Activated CD4-positive, alpha-beta memory T cell treated with anti-CD3 and anti-CD28 coated beads for 36 hours (primary cell): ENCODE data around the gene CRCP. TPM values are rescaled to one million over a fixed set of nuclear protein-coding genes. Genes with fewer than 3 reads are reported as not detected.
A peak's percentile ranks its signal among the peaks of the same experiment; 100 is the strongest.
"Not testable (repeated sequence)": the region's sequence is repeated elsewhere in the genome, so short reads cannot be mapped to it uniquely, and the experiment has no call there.

Source experiments
- CTCF ChIA-PET: fragments of 350-600 bp; sonication (Branson Sonifier 250); formaldehyde crosslinking; loops from one replicate; lab custom pipeline; 2021; ENCODE audit warnings: antibody characterized with exemption, inconsistent platforms; lab: Charles Lee
- POLR2A ChIA-PET: fragments of 350-600 bp; sonication (Branson Sonifier 250); formaldehyde crosslinking; loops from one replicate; lab custom pipeline; 2021; ENCODE audit warnings: antibody characterized with exemption; lab: Charles Lee
- DNase-seq: peaks from one replicate; pipeline ENCODE4 v3.0.0-alpha.2; 2020
- H3K27ac Mint-ChIP-seq: one replicate; pipeline ENCODE4 v1.8.0; 2021; ENCODE audit warnings: mixed read lengths
- H3K27me3 Mint-ChIP-seq: one replicate; pipeline ENCODE4 v1.8.0; 2021; ENCODE audit warnings: mixed read lengths
- H3K36me3 Mint-ChIP-seq: one replicate; pipeline ENCODE4 v1.8.0; 2021; ENCODE audit warnings: mixed read lengths
- H3K4me1 Mint-ChIP-seq: one replicate; pipeline ENCODE4 v1.8.0; 2021; ENCODE audit warnings: low read depth, mixed read lengths
- H3K4me3 Mint-ChIP-seq: one replicate; pipeline ENCODE4 v1.8.0; 2021; ENCODE audit warnings: mild to moderate bottlenecking, mixed read lengths
- H3K9me3 Mint-ChIP-seq: one replicate; pipeline ENCODE4 v1.8.0; 2021; ENCODE audit warnings: mixed read lengths
- intact Hi-C: fragments of 100-400 bp; cut with micrococcal nuclease; formaldehyde crosslinking; loops from one replicate; pipeline ENCODE4 v1.15.1; 2023
- total RNA-seq, 2 experiments: library from RNA; stranded (reverse); gene quantifications; one replicate each; pipeline ENCODE4 v1.2.3, GENCODE V29; 2021

Gene CRCP
- total RNA-seq, 2 experiments from 2014 or later = 19.3 to 19.6 TPM

GRCh38 chr7:66088861-66089838, 25.5 kb upstream of the CRCP start:
- Mint-ChIP-seq H3K4me3 (no peak overlapping the region), H3K27ac (no peak overlapping the region), H3K9me3 (no peaks in the 10 kb centered on the region), H3K36me3 (no peaks in the 10 kb centered on the region), H3K4me1 (no peaks in the 10 kb centered on the region), H3K27me3 (no peaks in the 10 kb centered on the region)
- intact Hi-C loops = no loop called here
- ChIA-PET POLR2A (no interaction called here), CTCF (no interaction called here)
- no peak for DNase-seq

- Mint-ChIP-seq H3K4me3 (no peak overlapping the region), H3K4me1 (no peaks in the 10 kb centered on the region), H3K36me3 (no peaks in the 10 kb centered on the region), H3K9me3 (no peaks in the 10 kb centered on the region), H3K27ac (no peak overlapping the region), H3K27me3 (no peaks in the 10 kb centered on the region)
- POLR2A ChIA-PET = no interaction called here
- DNase-seq = no peak
- intact Hi-C loops = no loop called here
- CTCF ChIA-PET = no interaction called here
Observed at GRCh38 chr7:66092654-66093053, 22.0 kb upstream of the CRCP start.

- no peak for DNase-seq
- Mint-ChIP-seq H3K27ac (no peak overlapping the region), H3K4me3 (no peak overlapping the region), H3K36me3 (no peaks in the 10 kb centered on the region), H3K4me1 (peaks cover 6% of the 10 kb centered on the region), H3K27me3 (no peaks in the 10 kb centered on the region), H3K9me3 (no peaks in the 10 kb centered on the region)
- ChIA-PET POLR2A (no interaction called here), CTCF (no interaction called here)
- intact Hi-C loops = no loop called here
Observed at GRCh38 chr7:66095010-66095409, 19.6 kb upstream of the CRCP start.

DNA sequence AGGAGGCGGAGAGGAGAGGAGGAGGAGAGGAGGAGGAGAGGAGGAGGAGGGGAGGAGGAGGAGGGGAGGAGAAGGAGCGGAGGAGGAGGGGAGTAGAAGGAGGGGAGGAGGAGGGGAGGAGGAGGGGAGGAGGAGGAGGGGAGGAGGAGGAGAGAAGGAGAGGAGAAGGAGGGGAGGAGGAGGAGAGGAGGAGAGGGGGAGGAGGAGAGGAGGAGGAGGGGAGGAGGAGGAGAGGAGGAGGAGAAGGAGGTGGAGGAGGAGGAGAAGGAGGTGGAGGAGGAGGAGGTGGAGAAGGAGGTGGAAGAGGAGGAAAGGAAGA, 15.5 kb upstream of the CRCP start:
- intact Hi-C loops = no loop called here

DNA sequence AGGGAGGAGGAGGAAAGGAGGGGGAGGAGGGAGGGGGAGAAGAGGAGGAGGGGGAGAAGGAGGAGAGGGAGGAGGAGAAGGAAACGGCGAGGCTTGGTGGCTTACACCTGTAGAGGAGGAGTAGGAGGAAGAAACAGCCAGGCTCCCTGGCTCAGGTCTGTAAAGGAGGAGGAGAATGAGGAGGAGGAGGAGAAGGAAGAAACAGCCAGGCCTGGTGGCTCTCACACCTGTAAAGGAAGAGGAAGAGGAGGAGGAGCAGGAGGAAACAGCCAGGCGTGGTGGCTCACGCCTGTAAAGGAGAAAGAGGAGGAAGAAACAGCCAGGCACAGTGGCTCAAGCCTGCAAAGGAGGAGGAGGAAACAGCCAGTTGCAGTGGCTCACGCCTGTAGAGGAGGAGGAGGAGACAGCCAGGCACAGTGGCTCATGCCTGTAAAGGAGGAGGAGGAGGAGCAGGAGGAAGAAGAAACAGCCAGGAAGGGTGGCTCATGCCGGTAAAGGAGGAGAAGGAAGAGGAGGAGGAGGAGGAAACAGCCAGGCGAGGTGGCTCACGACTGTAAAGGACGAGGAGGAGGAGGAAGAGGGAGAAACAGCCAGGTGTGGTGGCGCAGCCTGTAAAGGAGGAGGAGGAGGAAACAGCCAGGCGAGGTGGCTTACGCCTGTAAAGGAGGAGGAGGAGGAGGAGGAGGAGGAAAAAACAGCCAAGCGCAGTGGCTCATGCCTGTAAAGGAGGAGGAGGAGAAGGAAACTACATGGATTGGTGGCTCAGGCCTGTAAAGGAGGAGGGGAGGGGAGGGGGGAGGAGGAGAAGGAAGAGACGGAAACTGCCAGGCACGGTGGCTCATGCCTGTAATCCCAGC, 14.9 kb upstream of the CRCP start:
- Mint-ChIP-seq H3K9me3 (no peaks in the 10 kb centered on the region), H3K4me3 (peak overlapping the region; percentile 65), H3K27ac (peak overlapping the region; percentile 79), H3K27me3 (no peaks in the 10 kb centered on the region), H3K4me1 (peaks cover 11% of the 10 kb centered on the region), H3K36me3 (no peaks in the 10 kb centered on the region)
- peak; percentile 53 for DNase-seq
- intact Hi-C loops = loop anchor here (2.0 kb wide), 1 partner anchor 15 kb away; the partner anchor contains the start of gene CRCP
- CTCF ChIA-PET = no interaction called here
- POLR2A ChIA-PET = interaction anchor here (0.7 kb wide), 1 partner anchor 15 kb away, joined by 3 read pairs; the partner anchor contains the start of gene CRCP

More for the DNA sequence above, 15.5 kb upstream of the CRCP start:
- Mint-ChIP-seq H3K4me1 (peaks cover 11% of the 10 kb centered on the region), H3K27me3 (no peaks in the 10 kb centered on the region), H3K36me3 (no peaks in the 10 kb centered on the region), H3K4me3 (no peak overlapping the region), H3K27ac (no peak overlapping the region), H3K9me3 (no peaks in the 10 kb centered on the region)
- ChIA-PET POLR2A (no interaction called here), CTCF (no interaction called here)
- no peak for DNase-seq

DNA sequence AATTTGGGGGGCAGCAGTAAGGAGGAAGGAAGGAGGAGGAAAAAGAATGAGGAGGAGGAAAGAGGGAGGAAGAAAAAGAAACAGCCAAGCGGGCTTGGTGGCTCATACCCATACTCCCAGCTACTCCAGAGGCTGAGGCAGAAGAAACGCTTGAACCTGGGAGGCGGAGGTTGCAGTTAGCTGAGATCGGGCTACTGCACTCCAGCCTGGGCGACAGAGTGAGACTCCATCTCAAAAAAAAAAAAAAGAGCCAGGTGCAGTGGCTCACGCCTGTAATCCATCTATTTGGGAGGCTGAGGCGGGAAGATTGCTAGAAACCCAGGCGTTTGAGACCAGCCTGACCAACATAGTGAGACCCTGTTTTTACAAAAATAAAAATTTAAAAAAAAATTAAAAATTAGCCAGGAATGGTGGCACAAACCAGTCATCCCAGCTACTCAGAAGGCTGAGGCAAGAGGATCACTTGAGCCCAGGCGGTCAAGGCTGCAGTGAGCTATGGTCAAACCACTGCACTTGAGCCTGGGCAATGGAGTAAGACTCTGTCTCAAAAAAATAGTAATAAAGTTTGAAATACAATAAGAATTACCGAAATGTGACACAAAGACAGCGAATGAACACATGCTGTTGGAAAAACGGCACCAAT, 14.1 kb upstream of the CRCP start:
- no peaks in the 10 kb centered on the region for H3K27me3 Mint-ChIP-seq
- peak overlapping the region; percentile 79 for H3K27ac Mint-ChIP-seq
- H3K9me3 Mint-ChIP-seq = no peaks in the 10 kb centered on the region
- peaks cover 11% of the 10 kb centered on the region for H3K4me1 Mint-ChIP-seq
- H3K36me3 Mint-ChIP-seq = no peaks in the 10 kb centered on the region
- intact Hi-C loops = loop anchor here (2.0 kb wide), 1 partner anchor 14 kb away; the partner anchor contains the start of gene CRCP
- no peak for DNase-seq
- POLR2A ChIA-PET = interaction anchor here (0.7 kb wide), 1 partner anchor 14 kb away, joined by 3 read pairs; the partner anchor contains the start of gene CRCP
- peak overlapping the region; percentile 65 for H3K4me3 Mint-ChIP-seq
- CTCF ChIA-PET = no interaction called here

- DNase-seq, POLR2A ChIA-PET, H3K27ac Mint-ChIP-seq, intact Hi-C loops, H3K4me3 Mint-ChIP-seq, H3K9me3 Mint-ChIP-seq, H3K36me3 Mint-ChIP-seq, CTCF ChIA-PET, H3K27me3 Mint-ChIP-seq: not testable (repeated sequence)
- H3K4me1 Mint-ChIP-seq = peaks cover 11% of the 10 kb centered on the region
Observed at GRCh38 chr7:66102168-66102567, 12.5 kb upstream of the CRCP start.

DNA sequence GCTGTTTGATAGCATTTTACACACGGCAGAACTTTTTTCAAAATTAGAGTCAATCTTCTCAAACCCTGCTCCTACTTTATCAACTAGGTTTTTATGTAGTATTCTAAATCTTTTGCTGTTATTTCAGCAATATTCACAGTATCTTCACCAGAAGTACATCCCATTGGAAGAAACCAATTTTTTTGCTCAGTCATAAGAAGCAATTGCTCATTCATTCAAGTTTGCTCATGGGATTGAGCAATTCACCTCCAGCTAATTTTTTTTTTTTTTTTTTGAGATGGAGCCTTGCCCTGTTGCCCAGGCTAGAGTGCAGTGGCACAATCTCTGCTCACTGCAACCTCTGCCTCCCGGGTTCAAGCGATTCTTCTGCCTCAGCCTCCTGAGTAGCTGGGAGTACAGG, 10.7 kb upstream of the CRCP start:
- H3K36me3 Mint-ChIP-seq, CTCF ChIA-PET: not testable (repeated sequence)
- peaks cover 11% of the 10 kb centered on the region for H3K4me1 Mint-ChIP-seq

DNA sequence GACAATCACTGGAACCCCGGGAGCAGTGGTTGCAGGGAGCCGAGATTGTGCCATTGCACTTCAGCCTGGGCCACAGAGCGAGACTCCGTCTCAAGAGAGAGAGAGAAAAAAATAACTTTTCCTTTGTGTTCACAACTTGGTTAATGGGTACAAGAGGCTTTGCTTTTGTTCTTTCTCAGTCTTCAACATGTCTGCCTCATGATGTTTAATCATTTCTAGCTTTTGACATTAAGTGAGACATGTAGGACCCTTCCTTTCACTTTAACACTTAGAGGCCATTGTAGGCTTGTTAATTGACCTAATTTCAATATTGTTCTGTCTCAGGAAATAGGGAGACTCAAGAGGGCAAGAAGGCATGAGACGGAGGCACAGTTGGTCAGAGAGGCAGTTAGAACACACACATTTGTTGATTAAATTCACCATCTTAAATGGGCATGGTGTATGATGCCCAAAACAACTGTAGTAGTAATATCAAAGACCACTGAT, 9.3 kb upstream of the CRCP start:
- H3K36me3 Mint-ChIP-seq = no peaks in the 10 kb centered on the region
- no peaks in the 10 kb centered on the region for H3K9me3 Mint-ChIP-seq
- H3K4me3 Mint-ChIP-seq = no peak overlapping the region
- H3K27ac Mint-ChIP-seq = no peak overlapping the region
- POLR2A ChIA-PET = no interaction called here
- peaks cover 2% of the 10 kb centered on the region for H3K4me1 Mint-ChIP-seq
- no peak for DNase-seq
- intact Hi-C loops = no loop called here
- no peaks in the 10 kb centered on the region for H3K27me3 Mint-ChIP-seq
- CTCF ChIA-PET = no interaction called here

More for the DNA sequence above, 10.7 kb upstream of the CRCP start:
- DNase-seq, H3K9me3 Mint-ChIP-seq, H3K4me3 Mint-ChIP-seq, H3K27ac Mint-ChIP-seq, H3K27me3 Mint-ChIP-seq, POLR2A ChIA-PET, intact Hi-C loops: not testable (repeated sequence)

DNA sequence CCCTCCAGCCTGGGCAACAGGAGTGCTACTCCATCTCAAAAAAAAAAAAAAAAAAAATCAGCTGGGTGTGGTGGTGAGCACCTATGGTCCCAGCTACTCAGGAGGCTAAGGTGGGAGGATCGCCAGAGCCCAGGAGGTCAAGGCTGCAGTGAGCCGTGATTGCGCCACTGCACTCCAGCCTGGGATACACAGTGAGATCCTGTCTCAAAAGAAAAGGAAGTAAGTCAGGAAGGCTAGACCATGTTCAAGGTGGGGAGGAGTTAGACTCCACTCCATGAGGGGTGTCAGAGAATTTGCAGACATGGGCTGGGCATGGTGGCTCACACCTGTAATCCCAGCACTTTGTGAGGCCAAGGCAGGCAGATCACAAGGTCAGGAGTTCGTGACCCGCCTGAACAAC, 6.2 kb upstream of the CRCP start:
- POLR2A ChIA-PET, H3K9me3 Mint-ChIP-seq, DNase-seq, H3K4me3 Mint-ChIP-seq, H3K27me3 Mint-ChIP-seq, CTCF ChIA-PET, H3K27ac Mint-ChIP-seq, H3K36me3 Mint-ChIP-seq, intact Hi-C loops, H3K4me1 Mint-ChIP-seq: not testable (repeated sequence)

GRCh38 chr7:66110856-66111255, 3.8 kb upstream of the CRCP start:
- DNase-seq = no peak
- ChIA-PET CTCF (no interaction called here), POLR2A (no interaction called here)
- Mint-ChIP-seq H3K27me3 (no peaks in the 10 kb centered on the region), H3K36me3 (peaks cover 10% of the 10 kb centered on the region), H3K27ac (no peak overlapping the region), H3K4me1 (peaks cover 9% of the 10 kb centered on the region), H3K4me3 (no peak overlapping the region), H3K9me3 (no peaks in the 10 kb centered on the region)
- intact Hi-C loops = loop anchor here (10.0 kb wide), 1 partner anchor 94 kb away; the partner anchor contains the start of gene TPST1
